Mucosa of stomach (tissue), 1 donor: ENCODE data around the gene TBC1D28.
"Not testable (repeated sequence)": the region's sequence is repeated elsewhere in the genome, so short reads cannot be mapped to it uniquely, and the experiment has no call there.

Experiments used
- H3K27me3 ChIP-seq: one replicate; pipeline ENCODE4 v1.7.0; 2013; ENCODE audit warnings: mild to moderate bottlenecking, low read length; ENCODE audit not compliant: control insufficient read depth, insufficient read depth
- H3K36me3 ChIP-seq: one replicate; pipeline ENCODE4 v1.7.0; 2013; ENCODE audit warnings: low read length; ENCODE audit not compliant: control insufficient read depth, insufficient read depth
- H3K4me1 ChIP-seq: one replicate; pipeline ENCODE4 v1.7.0; 2013; ENCODE audit warnings: mild to moderate bottlenecking, low read length; ENCODE audit not compliant: control insufficient read depth, insufficient read depth
- H3K4me3 ChIP-seq: one replicate; pipeline ENCODE4 v1.7.0; 2013; ENCODE audit warnings: low read length
- H3K9ac ChIP-seq: one replicate; pipeline ENCODE4 v1.7.0; 2013; ENCODE audit warnings: mild to moderate bottlenecking, low read length, moderate library complexity
- H3K9me3 ChIP-seq: one replicate; pipeline ENCODE4 v1.7.0; 2013; ENCODE audit warnings: mild to moderate bottlenecking, low read length, moderate library complexity; ENCODE audit not compliant: control insufficient read depth
- donor health status: Pancreatic carcinoma.

Gene TBC1D28

GRCh38 chr17:18638357-18638756 lies 5.8 kb downstream of the TBC1D28 start:
- H3K36me3 ChIP-seq, H3K9ac ChIP-seq, H3K9me3 ChIP-seq, H3K4me3 ChIP-seq, H3K4me1 ChIP-seq, H3K27me3 ChIP-seq: not testable (repeated sequence)

- H3K4me3 ChIP-seq, H3K27me3 ChIP-seq, H3K36me3 ChIP-seq, H3K4me1 ChIP-seq, H3K9ac ChIP-seq, H3K9me3 ChIP-seq: not testable (repeated sequence)
Observed at GRCh38 chr17:18636237-18636636, 8.0 kb downstream of the TBC1D28 start.

- H3K4me3 ChIP-seq, H3K9me3 ChIP-seq, H3K27me3 ChIP-seq, H3K9ac ChIP-seq, H3K4me1 ChIP-seq, H3K36me3 ChIP-seq: not testable (repeated sequence)
Observed at GRCh38 chr17:18635773-18636172, 8.4 kb downstream of the TBC1D28 start.

- not testable (repeated sequence) for H3K27me3 ChIP-seq, H3K4me3 ChIP-seq, H3K9ac ChIP-seq, H3K9me3 ChIP-seq, H3K36me3 ChIP-seq, H3K4me1 ChIP-seq
Observed at GRCh38 chr17:18634550-18635263, 9.5 kb downstream of the TBC1D28 start.

GRCh38 chr17:18626152-18626870 lies 17.9 kb downstream of the TBC1D28 start:
- Histone ChIP-seq H3K27me3 (no peaks in the 10 kb centered on the region), H3K4me3 (no peak overlapping the region), H3K4me1 (no peaks in the 10 kb centered on the region), H3K9ac (no peak overlapping the region), H3K9me3 (no peaks in the 10 kb centered on the region), H3K36me3 (no peaks in the 10 kb centered on the region)

- H3K27me3 ChIP-seq, H3K4me1 ChIP-seq, H3K36me3 ChIP-seq, H3K9me3 ChIP-seq, H3K9ac ChIP-seq: not testable (repeated sequence)
- H3K4me3 ChIP-seq, result peak overlapping the region; percentile 14
Observed at GRCh38 chr17:18625509-18626104, 18.6 kb downstream of the TBC1D28 start.

GRCh38 chr17:18624862-18625501 lies 19.2 kb downstream of the TBC1D28 start:
- H3K36me3 ChIP-seq, H3K9me3 ChIP-seq, H3K27me3 ChIP-seq, H3K4me1 ChIP-seq: not testable (repeated sequence)
- H3K9ac ChIP-seq, result peak overlapping the region; percentile 47
- peak overlapping the region; percentile 14 for H3K4me3 ChIP-seq

GRCh38 chr17:18617613-18618012 lies 26.6 kb downstream of the TBC1D28 start:
- not testable (repeated sequence) for H3K36me3 ChIP-seq, H3K9me3 ChIP-seq, H3K9ac ChIP-seq, H3K4me1 ChIP-seq, H3K27me3 ChIP-seq, H3K4me3 ChIP-seq

GRCh38 chr17:18613016-18613415 lies 31.2 kb downstream of the TBC1D28 start:
- not testable (repeated sequence) for H3K4me1 ChIP-seq, H3K4me3 ChIP-seq, H3K9ac ChIP-seq, H3K27me3 ChIP-seq, H3K36me3 ChIP-seq, H3K9me3 ChIP-seq

- H3K9me3 ChIP-seq, result not testable (repeated sequence)
Observed at GRCh38 chr17:18593138-18593537, 51.1 kb downstream of the TBC1D28 start.

More at GRCh38 chr17:18593138-18593537, 51.1 kb downstream of the TBC1D28 start:
- not testable (repeated sequence) for H3K36me3 ChIP-seq, H3K9ac ChIP-seq, H3K27me3 ChIP-seq, H3K4me3 ChIP-seq, H3K4me1 ChIP-seq
